GM10266 (cell line): ENCODE measurements around the gene SLC66A2.

Experiments
- DNase-seq: peaks from one replicate; pipeline ENCODE4 v3.0.0; 2012; ENCODE audit errors: extremely low spot score
- TF ChIP-seq, protein P1 (sequence below): IDR thresholded peaks from 2 replicates; pipeline ENCODE4 v1.5.1; 2012; ENCODE audit warnings: mild to moderate bottlenecking, low read depth; ENCODE audit not compliant: control insufficient read depth, insufficient read depth; ENCODE audit errors: missing control alignments

The SLC66A2 gene

DNA sequence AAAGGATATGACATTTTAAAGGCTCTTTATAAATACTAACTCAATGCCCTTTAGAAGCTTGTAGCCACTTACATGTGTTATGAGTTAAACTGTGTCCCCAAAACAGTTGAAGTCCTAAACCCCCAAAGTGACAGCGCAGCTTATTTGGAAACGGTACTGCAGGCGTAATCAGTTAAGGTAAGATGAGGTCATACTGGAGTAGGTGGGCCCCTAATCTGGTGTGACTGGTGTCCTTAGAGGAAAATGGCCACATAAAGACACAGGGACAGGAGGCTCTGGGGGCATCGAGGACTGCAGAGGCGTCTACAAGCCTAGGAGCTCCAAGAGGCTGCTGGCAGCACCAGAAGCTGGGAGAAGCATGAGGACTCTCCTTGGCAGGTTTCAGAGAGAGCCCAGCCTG lies 28.4 kb upstream of the SLC66A2 start:
- TF ChIP-seq, protein P1, sequence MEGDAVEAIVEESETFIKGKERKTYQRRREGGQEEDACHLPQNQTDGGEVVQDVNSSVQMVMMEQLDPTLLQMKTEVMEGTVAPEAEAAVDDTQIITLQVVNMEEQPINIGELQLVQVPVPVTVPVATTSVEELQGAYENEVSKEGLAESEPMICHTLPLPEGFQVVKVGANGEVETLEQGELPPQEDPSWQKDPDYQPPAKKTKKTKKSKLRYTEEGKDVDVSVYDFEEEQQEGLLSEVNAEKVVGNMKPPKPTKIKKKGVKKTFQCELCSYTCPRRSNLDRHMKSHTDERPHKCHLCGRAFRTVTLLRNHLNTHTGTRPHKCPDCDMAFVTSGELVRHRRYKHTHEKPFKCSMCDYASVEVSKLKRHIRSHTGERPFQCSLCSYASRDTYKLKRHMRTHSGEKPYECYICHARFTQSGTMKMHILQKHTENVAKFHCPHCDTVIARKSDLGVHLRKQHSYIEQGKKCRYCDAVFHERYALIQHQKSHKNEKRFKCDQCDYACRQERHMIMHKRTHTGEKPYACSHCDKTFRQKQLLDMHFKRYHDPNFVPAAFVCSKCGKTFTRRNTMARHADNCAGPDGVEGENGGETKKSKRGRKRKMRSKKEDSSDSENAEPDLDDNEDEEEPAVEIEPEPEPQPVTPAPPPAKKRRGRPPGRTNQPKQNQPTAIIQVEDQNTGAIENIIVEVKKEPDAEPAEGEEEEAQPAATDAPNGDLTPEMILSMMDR = no peak
- no peak for DNase-seq

DNA sequence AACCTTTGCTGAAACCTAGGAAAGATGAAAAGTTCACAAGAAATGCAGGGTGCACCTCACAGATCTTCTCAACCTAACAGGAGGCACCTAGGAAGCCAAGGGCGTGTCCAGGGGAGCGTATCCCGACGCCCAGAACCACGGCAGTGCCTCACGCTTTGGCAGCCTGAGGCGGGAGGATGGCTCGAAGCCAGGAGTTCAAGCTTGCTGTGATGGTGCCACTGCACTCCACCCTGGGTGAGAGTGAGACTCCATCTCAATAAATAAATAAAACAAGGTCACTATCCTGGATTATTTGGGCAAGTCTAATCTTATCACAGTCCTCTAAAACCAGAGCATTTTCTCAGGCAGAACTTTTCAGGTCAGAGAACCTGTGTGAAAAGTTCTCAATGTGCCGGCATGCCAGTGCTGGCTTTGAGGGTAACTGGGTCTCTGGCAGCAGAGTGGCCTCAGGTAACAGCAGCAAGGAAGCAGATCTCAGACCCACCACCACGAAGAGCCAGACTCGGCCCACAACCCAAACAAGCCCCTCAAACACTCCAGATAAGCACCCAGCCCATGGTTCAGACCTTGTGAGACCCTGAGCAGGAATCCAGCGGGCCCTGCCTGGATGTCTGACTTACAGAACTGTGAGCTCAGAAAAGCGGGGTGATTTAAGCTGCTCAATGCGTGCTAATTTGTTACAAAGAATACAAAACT lies 24.7 kb upstream of the SLC66A2 start:
- DNase-seq = no peak
- TF ChIP-seq, protein P1 = no peak

DNA sequence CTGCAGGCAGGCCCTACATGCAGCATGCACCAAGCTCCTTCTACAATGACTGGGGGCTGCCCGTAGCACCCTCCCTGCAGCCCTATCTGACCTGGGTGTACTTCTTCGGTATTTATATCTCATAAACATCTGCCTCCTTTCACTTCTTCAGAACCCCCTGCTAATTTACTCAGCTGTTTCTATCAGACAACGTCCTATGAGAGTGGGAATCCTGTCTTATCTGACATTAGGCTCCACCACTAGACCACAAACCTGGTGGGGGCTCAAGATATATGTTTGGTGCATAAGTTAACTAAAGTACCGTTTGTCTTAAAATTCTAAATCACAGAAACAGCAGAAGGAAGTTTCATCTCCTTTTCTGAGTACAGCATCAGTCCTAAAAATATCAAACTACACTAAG lies 23.6 kb upstream of the SLC66A2 start:
- TF ChIP-seq, protein P1 = no peak
- no peak for DNase-seq

DNA sequence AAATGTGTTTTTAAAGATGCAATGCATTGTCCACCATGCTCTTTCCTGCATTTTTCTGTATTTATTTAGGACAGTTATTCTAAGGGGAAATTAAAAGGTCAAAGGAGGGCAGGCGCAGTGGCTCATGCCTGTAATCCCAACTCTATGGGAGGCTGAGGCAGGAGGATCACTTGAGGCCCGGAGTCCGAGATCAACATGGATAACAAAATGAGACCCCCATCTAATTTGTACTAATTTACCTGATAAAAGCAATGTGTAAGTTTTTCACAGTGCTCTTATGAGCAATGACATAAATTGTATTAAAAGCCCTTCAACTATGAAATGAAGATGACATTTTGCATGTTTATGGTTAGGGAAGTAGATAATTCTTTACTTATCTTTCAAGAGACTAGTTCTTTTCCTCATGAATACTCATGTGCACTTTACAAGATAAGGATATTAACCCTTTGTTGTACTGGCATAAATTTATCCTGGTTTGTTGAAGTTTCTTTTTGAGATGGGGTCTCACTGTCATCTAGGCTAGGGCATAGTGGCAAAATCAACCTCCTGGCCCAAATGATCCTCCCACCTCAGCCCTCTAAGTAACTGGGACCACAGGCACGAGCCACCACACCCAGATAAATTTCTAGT lies 22.7 kb upstream of the SLC66A2 start:
- DNase-seq = no peak
- TF ChIP-seq, protein P1 = no peak

DNA sequence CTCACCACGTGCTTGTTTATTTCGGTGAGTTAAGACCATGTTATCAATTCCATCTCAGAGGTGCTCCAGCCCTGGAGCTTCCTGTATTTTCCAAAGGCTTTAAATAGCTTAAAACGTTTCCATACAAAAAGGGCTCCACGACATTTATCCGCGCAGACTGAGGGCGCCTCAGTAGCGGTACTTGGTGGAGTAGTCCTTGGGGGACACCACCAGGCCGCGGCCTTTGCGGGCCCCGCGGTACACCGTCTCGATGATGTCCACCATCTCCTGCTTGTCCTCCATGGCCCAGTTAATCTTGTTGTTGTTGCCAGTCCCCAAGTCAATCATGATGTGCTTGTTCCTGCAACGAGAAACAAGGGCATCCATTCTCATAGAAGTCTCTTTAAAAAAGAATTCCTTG lies 22.1 kb upstream of the SLC66A2 start:
- TF ChIP-seq, protein P1 = no peak
- DNase-seq = no peak

DNA sequence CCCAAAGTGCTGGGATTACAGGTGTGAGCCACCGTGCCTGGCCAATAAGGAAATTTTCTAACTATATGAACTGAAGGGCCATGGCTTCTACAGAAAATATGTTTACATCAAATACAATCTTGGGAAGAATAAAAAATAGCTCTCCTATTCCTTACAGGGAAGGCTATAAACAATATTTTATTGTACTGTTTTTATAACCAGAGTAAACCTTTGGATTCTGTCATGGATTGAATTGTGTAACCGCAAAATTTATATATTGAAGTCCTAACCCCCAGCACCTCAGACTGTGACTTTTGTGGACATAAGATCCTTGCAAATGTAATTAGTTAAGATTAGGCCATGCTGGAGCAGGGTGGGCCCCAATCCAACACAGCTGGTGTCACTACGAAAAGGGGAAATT lies 21.3 kb upstream of the SLC66A2 start:
- TF ChIP-seq, protein P1 = no peak
- DNase-seq = no peak

DNA sequence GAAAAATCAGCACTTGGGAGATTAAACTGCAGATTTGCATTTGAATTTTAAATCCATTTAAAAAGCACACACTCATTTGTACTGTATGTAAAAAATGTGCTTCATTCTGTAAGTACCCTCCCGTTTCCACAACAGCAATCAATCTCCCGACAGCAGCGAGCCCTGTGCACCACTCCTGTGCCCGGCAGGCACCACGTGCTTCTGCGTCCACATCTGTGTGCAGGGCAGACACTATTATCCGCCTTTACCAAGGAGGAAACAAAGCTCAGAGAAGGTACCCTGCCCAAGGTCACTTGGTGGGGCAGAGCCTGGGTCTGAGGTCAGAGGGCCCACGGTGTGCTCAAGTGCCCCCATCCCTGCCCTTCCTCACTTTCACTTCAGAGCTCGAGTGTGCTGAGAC lies 20.5 kb upstream of the SLC66A2 start:
- no peak for DNase-seq
- TF ChIP-seq, protein P1 = no peak
